ENCODE measurements around the gene DIP2B.
"Not testable (repeated sequence)": the region's sequence is repeated elsewhere in the genome, so short reads cannot be mapped to it uniquely, and the experiment has no call there.

The DIP2B gene

DNA sequence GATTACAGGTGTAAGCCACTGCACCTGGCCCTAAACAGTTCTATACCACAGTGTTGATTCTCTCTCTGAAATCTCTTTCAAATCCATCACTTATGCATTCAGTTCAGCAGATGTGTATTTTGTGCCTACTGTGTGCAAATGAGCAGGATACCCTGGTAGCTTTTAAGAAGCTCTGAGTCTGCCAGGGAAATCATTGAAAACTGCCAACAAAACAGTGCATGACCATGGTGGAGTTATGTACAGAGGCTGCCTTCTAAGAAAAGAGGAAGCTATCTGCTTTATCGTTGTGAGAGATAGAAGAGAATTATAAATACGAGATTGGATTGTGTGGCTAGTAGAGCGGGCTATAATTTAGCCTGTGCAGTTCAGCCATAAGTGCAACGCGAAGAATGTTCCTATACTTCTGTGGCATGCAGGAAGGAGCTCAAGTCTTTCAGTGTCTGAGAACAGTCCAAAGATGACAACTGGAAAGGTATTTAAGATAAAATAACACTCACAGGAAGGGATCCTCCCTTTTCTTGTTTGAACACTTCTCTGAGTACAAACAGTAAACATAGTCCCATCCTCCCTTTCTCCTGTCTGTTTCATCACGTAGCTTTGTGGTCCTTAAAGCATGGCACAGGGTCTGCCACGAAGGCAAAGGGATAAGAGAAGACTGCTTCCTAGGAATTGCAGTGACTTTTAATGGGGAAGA, 4.3 kb downstream of the DIP2B start:
- Mint-ChIP-seq H3K36me3 (ENCODE audit: low read depth) (peaks cover 11% of the 10 kb centered on the region), H3K4me1 (ENCODE audit: low read depth) (peaks cover 48% of the 10 kb centered on the region), H3K27ac (peak overlapping the region; percentile 70), H3K9me3 (no peaks in the 10 kb centered on the region), H3K4me3 (peak overlapping the region; percentile 91), H3K27me3 (ENCODE audit: low read depth) (no peaks in the 10 kb centered on the region)
- DNase-seq (ENCODE audit: low spot score): no peak

DNA sequence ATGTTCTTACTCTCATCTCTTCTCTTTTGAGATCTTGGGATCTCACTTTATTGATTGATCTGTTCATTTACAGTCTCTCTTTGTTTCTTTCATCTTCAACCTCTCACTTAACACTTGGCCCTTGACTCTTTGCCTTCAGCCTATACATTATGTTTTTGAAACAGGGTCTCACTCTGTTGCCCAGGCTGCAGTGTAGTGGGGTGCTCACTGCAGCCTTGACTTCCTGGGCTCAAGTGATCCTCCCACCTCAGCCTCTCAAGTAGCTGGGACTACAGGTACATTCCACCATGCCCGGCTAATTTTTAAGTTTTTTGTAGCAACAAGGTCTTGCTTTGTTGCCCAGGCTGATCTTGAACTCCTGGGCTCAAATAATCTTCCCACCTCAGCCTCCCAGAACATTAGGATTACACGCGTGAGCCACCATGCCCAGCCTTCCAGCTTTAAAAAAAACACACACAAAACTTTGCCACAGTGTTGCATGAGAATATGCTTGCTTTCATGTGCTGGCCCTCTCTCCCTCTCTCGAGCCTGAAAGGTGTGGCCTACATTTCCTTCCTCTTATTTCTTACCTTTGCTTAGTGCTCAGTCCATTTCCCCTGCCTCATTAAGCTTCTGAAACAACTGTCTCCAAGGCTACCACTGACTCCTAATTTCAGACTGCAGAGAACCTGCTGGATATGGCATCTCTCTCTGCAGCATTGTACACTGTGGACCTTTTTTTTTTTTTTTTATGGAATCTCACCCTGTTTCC, 9.9 kb downstream of the DIP2B start:
- DNase-seq (ENCODE audit: low spot score): no peak
- Mint-ChIP-seq H3K9me3 (no peaks in the 10 kb centered on the region), H3K27me3 (ENCODE audit: low read depth) (no peaks in the 10 kb centered on the region), H3K36me3 (ENCODE audit: low read depth) (peaks cover 5% of the 10 kb centered on the region), H3K4me1 (ENCODE audit: low read depth) (peaks cover 39% of the 10 kb centered on the region), H3K27ac (peak overlapping the region; percentile 86), H3K4me3 (peak overlapping the region; percentile 78)

DNA sequence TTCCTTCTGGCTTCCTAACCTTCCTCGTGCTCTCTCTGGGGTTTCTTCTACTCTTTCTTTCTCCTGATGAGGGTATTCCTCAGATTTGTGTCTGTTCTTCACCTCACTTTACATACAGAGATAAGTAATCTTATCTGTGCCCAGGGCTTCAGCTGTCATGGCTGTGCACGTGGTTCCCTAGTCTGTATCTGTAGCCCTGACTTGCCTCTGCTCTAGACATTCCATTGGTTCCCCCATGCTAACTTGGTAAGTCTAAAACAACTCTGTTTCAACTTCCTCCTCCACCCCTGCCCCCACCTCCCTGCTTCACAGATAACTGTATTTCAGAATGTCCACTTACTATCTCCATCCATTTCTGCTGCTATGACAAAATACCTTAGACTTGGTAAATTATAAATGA, 10.8 kb downstream of the DIP2B start:
- no peaks in the 10 kb centered on the region for H3K27me3 Mint-ChIP-seq (ENCODE audit: low read depth)
- no peak for DNase-seq (ENCODE audit: low spot score)
- peaks cover 42% of the 10 kb centered on the region for H3K4me1 Mint-ChIP-seq (ENCODE audit: low read depth)
- H3K9me3 Mint-ChIP-seq: no peaks in the 10 kb centered on the region
- peaks cover 7% of the 10 kb centered on the region for H3K36me3 Mint-ChIP-seq (ENCODE audit: low read depth)
- H3K27ac Mint-ChIP-seq: peak overlapping the region; percentile 86
- H3K4me3 Mint-ChIP-seq: peak overlapping the region; percentile 54

DNA sequence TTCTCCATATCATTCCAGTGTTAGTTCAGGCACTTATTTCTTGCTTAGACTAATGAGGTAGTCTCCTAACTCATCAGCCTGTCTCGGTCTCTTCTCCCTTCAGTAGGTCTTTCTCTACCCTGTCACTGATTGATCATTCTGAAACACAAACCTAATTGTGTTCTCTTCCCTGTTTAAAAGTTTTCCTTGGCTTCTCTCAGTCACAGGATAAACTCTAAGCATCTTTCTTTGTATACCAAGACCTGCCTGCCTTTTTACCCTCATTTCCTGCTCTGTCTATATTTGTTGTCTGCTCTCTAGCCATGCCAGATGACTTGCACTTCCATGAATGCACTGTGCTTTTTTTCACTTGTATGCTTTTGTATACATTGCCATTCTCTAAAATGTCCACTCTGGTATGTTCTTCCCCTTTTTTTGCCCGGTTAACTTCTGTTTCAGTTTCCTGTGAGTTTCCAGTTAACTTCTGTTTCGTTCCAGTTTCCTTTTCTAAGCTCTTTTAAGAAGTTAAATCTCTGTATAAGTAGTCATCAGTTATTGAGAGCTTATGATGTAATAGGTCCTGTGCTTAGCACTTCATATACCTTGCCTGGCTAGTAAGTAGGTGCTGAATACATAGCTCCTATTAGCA, 12.8 kb downstream of the DIP2B start:
- peaks cover 44% of the 10 kb centered on the region for H3K4me1 Mint-ChIP-seq (ENCODE audit: low read depth)
- H3K36me3 Mint-ChIP-seq (ENCODE audit: low read depth): peaks cover 9% of the 10 kb centered on the region
- no peaks in the 10 kb centered on the region for H3K9me3 Mint-ChIP-seq
- no peak for DNase-seq (ENCODE audit: low spot score)
- H3K27me3 Mint-ChIP-seq (ENCODE audit: low read depth): no peaks in the 10 kb centered on the region
- no peak overlapping the region for H3K4me3 Mint-ChIP-seq
- no peak overlapping the region for H3K27ac Mint-ChIP-seq

DNA sequence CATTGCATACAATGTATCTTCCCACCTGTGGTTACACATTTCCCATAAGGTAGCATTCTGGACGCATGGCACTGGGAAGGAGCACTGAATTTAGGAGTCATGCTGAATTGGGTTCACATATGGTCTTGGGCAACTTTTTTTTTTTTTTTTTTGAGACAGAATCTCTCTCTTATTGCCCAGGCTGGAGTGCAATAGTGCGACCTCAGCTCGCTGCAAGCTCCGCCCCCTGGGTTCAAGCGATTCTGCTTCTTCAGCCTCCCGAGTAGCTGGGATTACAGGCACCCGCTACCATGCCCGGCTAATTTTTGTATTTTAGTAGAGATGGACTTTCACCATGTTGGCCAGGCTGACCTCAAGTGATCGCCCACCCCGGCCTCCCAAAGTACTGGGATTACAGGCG, 13.3 kb downstream of the DIP2B start:
- Mint-ChIP-seq H3K4me1 (ENCODE audit: low read depth) (peaks cover 44% of the 10 kb centered on the region), H3K27me3 (ENCODE audit: low read depth) (no peaks in the 10 kb centered on the region), H3K9me3 (no peaks in the 10 kb centered on the region), H3K27ac (peak overlapping the region; percentile 22), H3K36me3 (ENCODE audit: low read depth) (peaks cover 11% of the 10 kb centered on the region), H3K4me3 (no peak overlapping the region)
- DNase-seq (ENCODE audit: low spot score): no peak

DNA sequence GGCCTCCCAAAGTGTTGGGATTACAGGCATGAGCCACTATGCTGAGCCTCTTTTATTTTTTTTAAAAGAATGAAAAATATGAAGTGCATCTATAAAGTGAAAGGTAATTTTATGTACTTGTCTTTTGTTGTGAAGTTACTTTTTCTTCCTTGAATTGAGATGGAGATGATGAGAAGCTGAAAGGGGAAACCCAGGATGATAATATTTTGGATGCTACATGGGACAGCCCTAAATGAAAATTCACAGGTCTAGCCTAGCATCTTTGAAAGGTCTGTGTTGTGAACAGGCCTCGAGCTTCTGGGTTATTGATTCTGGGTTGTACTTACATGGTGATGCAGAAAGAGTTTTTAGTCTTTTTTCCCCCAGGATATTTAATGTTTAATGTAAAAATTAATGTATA, 14.6 kb downstream of the DIP2B start:
- H3K36me3 Mint-ChIP-seq (ENCODE audit: low read depth): peaks cover 17% of the 10 kb centered on the region
- no peaks in the 10 kb centered on the region for H3K27me3 Mint-ChIP-seq (ENCODE audit: low read depth)
- H3K9me3 Mint-ChIP-seq: peaks cover 3% of the 10 kb centered on the region
- H3K27ac Mint-ChIP-seq: peak overlapping the region; percentile 66
- H3K4me3 Mint-ChIP-seq: peak overlapping the region; percentile 71
- no peak for DNase-seq (ENCODE audit: low spot score)
- H3K4me1 Mint-ChIP-seq (ENCODE audit: low read depth): peaks cover 44% of the 10 kb centered on the region

DNA sequence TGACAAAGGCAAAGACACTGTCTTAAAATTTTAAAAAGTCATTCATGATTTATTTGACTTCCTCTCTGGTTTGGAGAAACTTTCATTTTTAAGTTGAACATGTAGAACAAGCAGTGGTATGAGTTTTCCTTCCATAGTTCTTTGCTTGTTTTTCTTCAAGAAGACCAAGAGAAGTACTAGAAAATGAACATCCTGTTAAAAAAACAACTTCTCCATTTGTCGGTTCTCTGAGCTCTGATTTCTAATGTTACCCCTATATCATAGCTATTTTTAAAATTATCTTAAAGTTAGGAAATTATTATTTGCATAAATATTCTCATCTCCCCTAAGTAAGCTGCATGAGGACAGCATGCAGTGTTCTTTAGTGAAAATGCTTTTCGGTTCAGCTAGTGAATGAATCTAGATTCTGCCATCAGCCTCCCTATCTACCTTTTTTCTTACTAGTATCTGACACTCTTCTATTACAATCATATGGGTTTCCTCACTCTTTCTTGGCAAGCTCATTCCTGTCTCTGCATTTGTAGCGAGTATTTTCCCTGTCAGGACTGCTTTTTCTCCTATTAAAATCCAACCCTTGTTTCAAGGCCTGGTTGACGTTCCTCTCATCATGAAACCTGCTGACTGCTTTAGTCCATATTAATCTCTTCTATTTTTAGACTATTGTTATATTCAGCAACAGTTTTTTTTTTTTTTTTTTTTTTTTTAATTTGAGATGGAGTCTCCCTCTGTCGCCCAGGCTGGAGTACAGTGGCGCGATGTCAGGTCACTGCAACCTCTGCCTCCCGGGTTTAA, 15.8 kb downstream of the DIP2B start:
- peak overlapping the region; percentile 82 for H3K27ac Mint-ChIP-seq
- peaks cover 16% of the 10 kb centered on the region for H3K36me3 Mint-ChIP-seq (ENCODE audit: low read depth)
- H3K27me3 Mint-ChIP-seq (ENCODE audit: low read depth): no peaks in the 10 kb centered on the region
- peak overlapping the region; percentile 71 for H3K4me3 Mint-ChIP-seq
- peaks cover 40% of the 10 kb centered on the region for H3K4me1 Mint-ChIP-seq (ENCODE audit: low read depth)
- DNase-seq (ENCODE audit: low spot score): no peak
- H3K9me3 Mint-ChIP-seq: peaks cover 3% of the 10 kb centered on the region

DNA sequence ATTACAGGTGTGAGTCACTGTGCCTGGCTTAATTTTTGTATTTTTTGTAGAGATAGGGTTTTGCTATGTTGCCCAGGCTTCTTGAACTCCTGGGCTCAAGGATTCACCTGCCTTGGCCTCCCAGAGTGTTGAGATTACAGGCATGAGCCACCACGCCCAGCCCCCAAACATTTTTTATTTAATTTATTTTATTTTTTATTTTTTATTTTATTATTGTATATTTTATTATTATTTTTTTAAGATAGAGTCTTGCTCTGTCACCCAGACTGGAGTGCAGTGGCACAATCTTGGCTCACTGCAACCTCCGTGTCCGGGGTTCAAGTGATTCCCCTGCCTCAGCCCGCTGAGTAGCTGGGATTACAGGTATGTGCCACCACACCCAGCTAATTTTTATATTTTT, 17.0 kb downstream of the DIP2B start:
- H3K4me3 Mint-ChIP-seq; H3K27me3 Mint-ChIP-seq (ENCODE audit: low read depth); H3K27ac Mint-ChIP-seq; H3K9me3 Mint-ChIP-seq; DNase-seq (ENCODE audit: low spot score): not testable (repeated sequence)
- peaks cover 40% of the 10 kb centered on the region for H3K4me1 Mint-ChIP-seq (ENCODE audit: low read depth)
- peaks cover 23% of the 10 kb centered on the region for H3K36me3 Mint-ChIP-seq (ENCODE audit: low read depth)

DNA sequence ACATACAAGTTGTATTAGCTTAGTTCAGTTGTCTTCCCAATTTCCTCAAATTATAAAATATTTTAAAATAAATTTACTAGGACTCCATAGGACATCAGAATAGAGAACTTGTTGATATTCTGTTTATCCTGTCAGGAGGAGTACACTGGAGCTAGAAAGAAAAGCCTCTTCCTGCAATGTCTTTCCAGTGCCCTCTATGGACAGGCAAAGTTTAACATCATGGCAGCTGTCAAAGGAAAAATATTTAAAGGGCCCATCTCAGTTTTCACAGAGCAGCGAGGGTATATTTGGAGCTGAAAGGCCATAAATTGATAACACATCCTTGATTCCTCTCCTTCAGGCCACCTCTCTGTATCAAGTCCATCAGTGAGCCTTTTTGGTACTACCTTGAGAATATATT, 19.0 kb downstream of the DIP2B start:
- Mint-ChIP-seq H3K4me1 (ENCODE audit: low read depth) (peaks cover 42% of the 10 kb centered on the region), H3K9me3 (peaks cover 3% of the 10 kb centered on the region), H3K4me3 (no peak overlapping the region), H3K36me3 (ENCODE audit: low read depth) (peaks cover 26% of the 10 kb centered on the region), H3K27me3 (ENCODE audit: low read depth) (no peaks in the 10 kb centered on the region), H3K27ac (no peak overlapping the region)
- DNase-seq (ENCODE audit: low spot score): no peak

DNA sequence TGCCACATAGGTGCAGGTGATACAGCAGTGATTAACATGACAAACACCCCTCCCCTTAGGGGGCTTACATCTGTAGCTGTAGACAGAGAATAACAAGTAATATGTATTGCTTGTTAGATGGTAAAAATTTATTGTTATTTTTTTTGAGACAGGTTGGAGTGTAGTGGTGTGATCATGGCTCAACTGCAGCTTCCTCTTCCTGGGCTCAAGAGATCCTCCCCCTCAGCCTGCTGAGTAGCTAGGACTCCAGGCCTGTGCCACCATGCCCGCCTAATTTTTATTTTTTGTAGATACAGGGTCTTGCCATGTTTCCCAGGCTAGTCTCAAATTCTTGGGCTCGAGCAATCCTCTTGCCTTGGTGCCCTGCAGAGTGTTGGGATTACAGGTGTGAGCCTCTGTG, 19.8 kb downstream of the DIP2B start:
- H3K27me3 Mint-ChIP-seq (ENCODE audit: low read depth): no peaks in the 10 kb centered on the region
- DNase-seq (ENCODE audit: low spot score): no peak
- peaks cover 43% of the 10 kb centered on the region for H3K4me1 Mint-ChIP-seq (ENCODE audit: low read depth)
- peaks cover 3% of the 10 kb centered on the region for H3K9me3 Mint-ChIP-seq
- no peak overlapping the region for H3K27ac Mint-ChIP-seq
- H3K4me3 Mint-ChIP-seq: no peak overlapping the region
- H3K36me3 Mint-ChIP-seq (ENCODE audit: low read depth): peaks cover 27% of the 10 kb centered on the region

DNA sequence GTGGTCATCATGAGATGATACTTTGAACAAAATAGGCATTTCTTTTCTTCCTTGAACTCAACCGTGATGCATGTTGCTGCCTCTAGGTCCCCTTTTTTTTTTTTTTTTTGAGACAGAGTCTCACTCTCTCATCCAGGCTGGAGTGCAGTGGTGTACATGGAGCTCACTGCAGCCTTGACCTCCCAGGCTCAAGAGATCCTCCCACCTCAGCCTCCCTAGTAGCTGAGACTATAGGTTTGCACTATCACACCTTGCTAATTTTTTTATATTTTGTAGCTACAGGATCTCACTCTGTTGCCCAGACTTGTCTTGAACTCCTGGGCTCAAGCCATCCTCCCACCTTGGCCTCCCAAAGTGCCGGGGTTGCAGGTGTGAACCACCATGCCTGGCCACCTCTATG, 20.6 kb downstream of the DIP2B start:
- H3K27ac Mint-ChIP-seq: peak overlapping the region; percentile 19
- no peak overlapping the region for H3K4me3 Mint-ChIP-seq
- H3K4me1 Mint-ChIP-seq (ENCODE audit: low read depth): peaks cover 36% of the 10 kb centered on the region
- no peaks in the 10 kb centered on the region for H3K27me3 Mint-ChIP-seq (ENCODE audit: low read depth)
- H3K9me3 Mint-ChIP-seq: peaks cover 3% of the 10 kb centered on the region
- H3K36me3 Mint-ChIP-seq (ENCODE audit: low read depth): peaks cover 25% of the 10 kb centered on the region
- no peak for DNase-seq (ENCODE audit: low spot score)

DNA sequence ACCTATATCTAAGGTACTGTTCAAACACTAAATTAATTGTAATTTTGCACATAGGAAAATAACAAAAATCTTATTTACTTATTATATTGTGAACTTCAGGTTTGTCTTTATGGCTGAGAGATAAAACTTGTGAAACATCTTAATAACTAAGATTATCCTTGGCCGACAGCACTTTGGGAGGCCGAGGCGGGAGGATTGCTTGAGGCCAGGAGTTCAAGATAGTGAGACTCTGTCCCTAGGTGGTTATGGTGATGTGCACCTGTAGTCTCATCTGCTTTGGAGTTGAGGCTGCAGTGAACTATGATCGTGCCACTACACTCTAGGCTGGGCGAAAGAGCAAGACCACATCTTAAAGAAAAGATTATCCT, 22.6 kb downstream of the DIP2B start:
- H3K9me3 Mint-ChIP-seq: peaks cover 3% of the 10 kb centered on the region
- H3K27ac Mint-ChIP-seq: no peak overlapping the region
- peaks cover 32% of the 10 kb centered on the region for H3K4me1 Mint-ChIP-seq (ENCODE audit: low read depth)
- H3K27me3 Mint-ChIP-seq (ENCODE audit: low read depth): no peaks in the 10 kb centered on the region
- no peak overlapping the region for H3K4me3 Mint-ChIP-seq
- H3K36me3 Mint-ChIP-seq (ENCODE audit: low read depth): peaks cover 24% of the 10 kb centered on the region
- DNase-seq (ENCODE audit: low spot score): no peak

DNA sequence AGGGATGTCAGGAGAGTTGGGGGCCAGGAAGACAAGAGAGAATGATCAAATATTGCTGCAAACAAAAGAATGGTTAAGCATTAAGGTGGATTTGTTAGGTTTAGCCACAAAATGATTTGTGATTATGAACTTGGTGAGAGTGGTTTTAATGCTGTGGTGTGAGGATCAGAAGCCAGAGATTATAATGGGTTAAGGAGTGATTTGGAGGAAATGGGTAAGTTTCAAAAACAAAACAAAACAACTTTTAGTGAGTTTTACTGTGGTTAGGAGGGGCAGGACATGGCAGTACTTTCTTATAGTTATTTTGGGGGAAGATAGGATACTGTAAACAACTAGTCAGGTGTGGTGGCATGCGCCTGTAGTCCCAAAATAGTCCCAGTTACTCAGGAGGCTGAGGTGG, 24.0 kb downstream of the DIP2B start:
- H3K4me3 Mint-ChIP-seq: peak overlapping the region; percentile 32
- peak overlapping the region; percentile 74 for H3K27ac Mint-ChIP-seq
- no peak for DNase-seq (ENCODE audit: low spot score)
- H3K27me3 Mint-ChIP-seq (ENCODE audit: low read depth): no peaks in the 10 kb centered on the region
- peaks cover 16% of the 10 kb centered on the region for H3K36me3 Mint-ChIP-seq (ENCODE audit: low read depth)
- no peaks in the 10 kb centered on the region for H3K9me3 Mint-ChIP-seq
- peaks cover 31% of the 10 kb centered on the region for H3K4me1 Mint-ChIP-seq (ENCODE audit: low read depth)

DNA sequence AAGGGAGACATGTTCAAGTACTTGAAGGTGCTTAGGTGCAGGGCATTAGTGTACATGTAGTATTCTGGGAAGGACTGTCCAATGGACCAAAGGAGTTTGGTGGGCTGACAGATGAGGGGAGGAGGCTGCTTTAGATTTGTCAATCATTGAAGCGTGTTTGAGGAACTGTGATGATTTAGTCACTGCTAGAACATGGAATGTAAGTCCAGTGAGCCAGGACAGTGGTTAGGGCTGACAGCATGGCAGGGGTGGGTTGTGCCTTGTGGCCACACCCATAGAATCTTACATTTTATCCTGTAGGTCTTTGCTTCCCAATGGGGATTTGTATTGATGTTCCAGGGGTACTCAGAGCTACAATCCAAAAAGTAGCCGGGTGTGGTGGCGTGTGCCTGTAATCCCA, 24.6 kb downstream of the DIP2B start:
- no peak for DNase-seq (ENCODE audit: low spot score)
- Mint-ChIP-seq H3K4me1 (ENCODE audit: low read depth) (peaks cover 27% of the 10 kb centered on the region), H3K36me3 (ENCODE audit: low read depth) (peaks cover 13% of the 10 kb centered on the region), H3K27ac (peak overlapping the region; percentile 39), H3K27me3 (ENCODE audit: low read depth) (no peaks in the 10 kb centered on the region), H3K4me3 (no peak overlapping the region), H3K9me3 (no peaks in the 10 kb centered on the region)

All from T-helper 2 cell treated with Interferon-gamma antibody and Interleukin-4, amounts not matched to agents 5 μg/mL and 100 μg/mL, for 36 hours (primary cell).